ENCODE data around the gene COPG1.

DNA sequence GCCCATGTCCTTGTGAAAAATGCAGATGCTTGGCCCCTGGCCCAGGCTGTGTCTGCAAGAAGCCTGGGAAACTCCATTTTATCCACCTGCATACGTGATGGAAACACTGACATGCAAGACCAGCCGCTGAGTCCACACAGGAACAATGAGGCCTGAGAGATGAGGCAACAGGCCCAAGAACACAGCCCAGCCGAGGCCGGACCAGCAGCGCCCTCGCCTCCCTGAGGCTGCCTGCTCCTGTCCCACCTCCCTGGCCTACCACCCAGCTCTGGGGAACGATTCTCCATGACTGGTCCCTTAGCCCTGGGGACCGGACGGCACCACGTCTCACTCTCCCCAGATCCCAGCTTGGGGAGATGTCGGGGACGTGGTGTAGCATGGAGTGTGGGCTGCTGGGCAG, 76.7 kb downstream of the COPG1 start:
- TF ChIP-seq, protein P1, sequence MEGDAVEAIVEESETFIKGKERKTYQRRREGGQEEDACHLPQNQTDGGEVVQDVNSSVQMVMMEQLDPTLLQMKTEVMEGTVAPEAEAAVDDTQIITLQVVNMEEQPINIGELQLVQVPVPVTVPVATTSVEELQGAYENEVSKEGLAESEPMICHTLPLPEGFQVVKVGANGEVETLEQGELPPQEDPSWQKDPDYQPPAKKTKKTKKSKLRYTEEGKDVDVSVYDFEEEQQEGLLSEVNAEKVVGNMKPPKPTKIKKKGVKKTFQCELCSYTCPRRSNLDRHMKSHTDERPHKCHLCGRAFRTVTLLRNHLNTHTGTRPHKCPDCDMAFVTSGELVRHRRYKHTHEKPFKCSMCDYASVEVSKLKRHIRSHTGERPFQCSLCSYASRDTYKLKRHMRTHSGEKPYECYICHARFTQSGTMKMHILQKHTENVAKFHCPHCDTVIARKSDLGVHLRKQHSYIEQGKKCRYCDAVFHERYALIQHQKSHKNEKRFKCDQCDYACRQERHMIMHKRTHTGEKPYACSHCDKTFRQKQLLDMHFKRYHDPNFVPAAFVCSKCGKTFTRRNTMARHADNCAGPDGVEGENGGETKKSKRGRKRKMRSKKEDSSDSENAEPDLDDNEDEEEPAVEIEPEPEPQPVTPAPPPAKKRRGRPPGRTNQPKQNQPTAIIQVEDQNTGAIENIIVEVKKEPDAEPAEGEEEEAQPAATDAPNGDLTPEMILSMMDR (conservative IDR thresholded peaks at IDR 0.05; ENCODE audit: low read depth, low read length), result no peak
- no peak for TF ChIP-seq EZH2 (IDR thresholded peaks at IDR 0.05; ENCODE audit: low read length, unreplicated experiment)
